ENCODE data around the gene ATXN10.
A peak's percentile ranks its signal among the peaks of the same experiment; 100 is the strongest.

The ATXN10 gene

GRCh38 chr22:45645526-45646414, 25.9 kb upstream of the ATXN10 start:
- Mint-ChIP-seq H3K27me3 (ENCODE audit: low read depth) (peaks cover 67% of the 10 kb centered on the region), H3K36me3 (ENCODE audit: low read depth) (no peaks in the 10 kb centered on the region), H3K4me3 (peak overlapping the region in 2 of 3 experiments; percentile 16 to 35), H3K9me3 (no peaks in the 10 kb centered on the region), H3K4me1 (peaks cover 15% of the 10 kb centered on the region), H3K27ac (no peak overlapping the region)
- peak; percentile 96 for TF ChIP-seq CTCF (IDR thresholded peaks at IDR 0.05; ENCODE audit: unreplicated experiment in 3 of 3)

- TF ChIP-seq CTCF (IDR thresholded peaks at IDR 0.05; ENCODE audit: unreplicated experiment in 3 of 3): no peak
- H3K27ac Mint-ChIP-seq: no peak overlapping the region
- peaks cover 11% of the 10 kb centered on the region for H3K4me1 Mint-ChIP-seq
- H3K4me3 Mint-ChIP-seq: no peak overlapping the region
- H3K36me3 Mint-ChIP-seq (ENCODE audit: low read depth): no peaks in the 10 kb centered on the region
- H3K9me3 Mint-ChIP-seq: peaks cover 2% of the 10 kb centered on the region
- H3K27me3 Mint-ChIP-seq (ENCODE audit: low read depth): peaks cover 64% of the 10 kb centered on the region
These were observed 24.0 kb upstream of the ATXN10 start for GRCh38 chr22:45647532-45648225.

GRCh38 chr22:45648301-45649117, 23.1 kb upstream of the ATXN10 start:
- H3K27me3 Mint-ChIP-seq (ENCODE audit: low read depth): peaks cover 59% of the 10 kb centered on the region
- H3K4me3 Mint-ChIP-seq: no peak overlapping the region
- peaks cover 2% of the 10 kb centered on the region for H3K9me3 Mint-ChIP-seq
- TF ChIP-seq CTCF (IDR thresholded peaks at IDR 0.05; ENCODE audit: unreplicated experiment in 3 of 3): no peak
- H3K36me3 Mint-ChIP-seq (ENCODE audit: low read depth): no peaks in the 10 kb centered on the region
- peak overlapping the region in 1 of 3 experiments; percentile 34 for H3K27ac Mint-ChIP-seq
- H3K4me1 Mint-ChIP-seq: peaks cover 13% of the 10 kb centered on the region

GRCh38 chr22:45649809-45650208, 21.8 kb upstream of the ATXN10 start:
- no peak for TF ChIP-seq CTCF (IDR thresholded peaks at IDR 0.05; ENCODE audit: unreplicated experiment in 3 of 3)
- Mint-ChIP-seq H3K27ac (no peak overlapping the region), H3K4me1 (peaks cover 13% of the 10 kb centered on the region), H3K36me3 (ENCODE audit: low read depth) (no peaks in the 10 kb centered on the region), H3K27me3 (ENCODE audit: low read depth) (peaks cover 51% of the 10 kb centered on the region), H3K9me3 (peaks cover 2% of the 10 kb centered on the region), H3K4me3 (no peak overlapping the region)

GRCh38 chr22:45650721-45651120, 20.9 kb upstream of the ATXN10 start:
- no peak for TF ChIP-seq CTCF (IDR thresholded peaks at IDR 0.05; ENCODE audit: unreplicated experiment in 3 of 3)
- peaks cover 2% of the 10 kb centered on the region for H3K9me3 Mint-ChIP-seq
- no peak overlapping the region for H3K4me3 Mint-ChIP-seq
- H3K4me1 Mint-ChIP-seq: peaks cover 13% of the 10 kb centered on the region
- peaks cover 44% of the 10 kb centered on the region for H3K27me3 Mint-ChIP-seq (ENCODE audit: low read depth)
- H3K27ac Mint-ChIP-seq: no peak overlapping the region
- H3K36me3 Mint-ChIP-seq (ENCODE audit: low read depth): no peaks in the 10 kb centered on the region
